ENCODE results near the gene MUSTN1. TPM values are rescaled to one million over a fixed set of nuclear protein-coding genes. Genes with fewer than 3 reads are reported as not detected.
A peak's percentile ranks its signal among the peaks of the same experiment; 100 is the strongest.

MUSTN1 gene
- total and polyA plus RNA-seq, 2 of the 13 experiments (the other 11 are each of a cell fraction or from before 2014, with no cell fraction given) = 0.84 to 1.4 TPM

DNA sequence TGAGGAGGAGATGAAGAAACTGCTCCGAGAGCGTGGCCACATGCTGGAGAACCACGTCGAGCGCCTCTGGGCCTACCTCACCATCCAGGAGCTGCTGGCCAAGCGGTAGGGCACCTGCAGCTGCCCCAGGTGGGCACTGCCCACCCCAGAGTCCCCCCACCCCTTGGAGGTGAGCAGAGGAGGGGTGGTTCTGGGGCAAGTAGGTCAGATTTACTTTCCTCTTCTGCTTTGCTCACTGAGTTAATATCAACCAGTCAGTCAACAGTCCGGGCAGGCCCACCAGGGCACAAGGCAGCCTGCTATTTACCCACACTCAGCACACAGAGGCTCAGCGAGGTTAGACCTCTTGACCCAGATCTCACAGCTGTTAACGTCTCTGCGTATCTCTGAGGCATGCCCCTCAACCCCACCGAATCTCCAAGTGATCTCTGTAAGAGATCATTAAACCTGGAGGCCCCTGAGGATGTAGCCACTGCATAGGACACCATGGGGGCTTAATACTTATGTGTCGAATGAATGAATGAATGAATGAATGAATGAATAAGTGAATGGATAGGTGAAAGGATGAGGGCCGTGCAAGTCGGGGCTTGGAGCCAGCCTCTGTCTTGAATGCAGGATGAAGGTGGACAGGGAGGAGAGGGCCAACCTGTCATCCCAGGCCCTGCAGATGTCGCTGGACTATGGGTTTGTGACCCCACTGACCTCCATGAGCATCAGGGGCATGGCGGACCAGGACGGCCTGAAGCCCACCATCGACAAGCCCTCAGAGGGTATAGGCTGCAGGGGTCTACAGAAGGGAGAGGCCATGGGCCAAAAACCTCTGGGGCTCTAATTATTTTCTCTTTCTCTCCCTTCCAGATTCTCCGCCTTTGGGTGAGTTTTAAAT is 48.2 kb downstream of the MUSTN1 start (continued):
- TF ChIP-seq ATF4 (CRISPR knock-in tag; IDR thresholded peaks at IDR 0.05) (no peak), MEF2D (CRISPR knock-in tag; IDR thresholded peaks at IDR 0.05) (peak; percentile 81), MTERF4 (CRISPR knock-in tag; IDR thresholded peaks at IDR 0.05) (no peak), ZUFSP (CRISPR knock-in tag; IDR thresholded peaks at IDR 0.05; ENCODE audit: borderline replicate concordance) (no peak), ZNF333 (CRISPR knock-in tag; IDR thresholded peaks at IDR 0.05; ENCODE audit: borderline replicate concordance) (no peak), FUBP1 (CRISPR knock-in tag; IDR thresholded peaks at IDR 0.05; ENCODE audit: borderline replicate concordance) (no peak), GPN1 (CRISPR knock-in tag; IDR thresholded peaks at IDR 0.05; ENCODE audit: borderline replicate concordance) (no peak), MYC (CRISPR knock-in tag; IDR thresholded peaks at IDR 0.05; ENCODE audit: borderline replicate concordance) (no peak), AKAP8 (CRISPR knock-in tag; IDR thresholded peaks at IDR 0.05) (no peak), NCOA2 (CRISPR knock-in tag; IDR thresholded peaks at IDR 0.05) (peak; percentile 57), ATF7-NPFF (CRISPR knock-in tag; IDR thresholded peaks at IDR 0.05; ENCODE audit: low read depth) (no peak), ZBTB4 (CRISPR knock-in tag; IDR thresholded peaks at IDR 0.05; ENCODE audit: borderline replicate concordance) (no peak), RELA (CRISPR knock-in tag; IDR thresholded peaks at IDR 0.05) (no peak), RXRB (CRISPR knock-in tag; IDR thresholded peaks at IDR 0.05; ENCODE audit: borderline replicate concordance) (peak; percentile 92), FOXP1 (IDR thresholded peaks at IDR 0.05) (no peak), FOXP1 (CRISPR knock-in tag; IDR thresholded peaks at IDR 0.05) (peak; percentile 65), KDM2A (CRISPR knock-in tag; IDR thresholded peaks at IDR 0.05; ENCODE audit: borderline replicate concordance, low read depth) (no peak)
- TF ChIP-seq, protein P1, sequence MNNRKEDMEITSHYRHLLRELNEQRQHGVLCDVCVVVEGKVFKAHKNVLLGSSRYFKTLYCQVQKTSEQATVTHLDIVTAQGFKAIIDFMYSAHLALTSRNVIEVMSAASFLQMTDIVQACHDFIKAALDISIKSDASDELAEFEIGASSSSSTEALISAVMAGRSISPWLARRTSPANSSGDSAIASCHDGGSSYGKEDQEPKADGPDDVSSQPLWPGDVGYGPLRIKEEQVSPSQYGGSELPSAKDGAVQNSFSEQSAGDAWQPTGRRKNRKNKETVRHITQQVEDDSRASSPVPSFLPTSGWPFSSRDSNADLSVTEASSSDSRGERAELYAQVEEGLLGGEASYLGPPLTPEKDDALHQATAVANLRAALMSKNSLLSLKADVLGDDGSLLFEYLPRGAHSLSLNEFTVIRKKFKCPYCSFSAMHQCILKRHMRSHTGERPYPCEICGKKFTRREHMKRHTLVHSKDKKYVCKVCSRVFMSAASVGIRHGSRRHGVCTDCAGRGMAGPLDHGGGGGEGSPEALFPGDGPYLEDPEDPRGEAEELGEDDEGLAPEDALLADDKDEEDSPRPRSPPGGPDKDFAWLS (CRISPR knock-in tag; IDR thresholded peaks at IDR 0.05; ENCODE audit: borderline replicate concordance) = no peak
